ENCODE data around the gene BTRC. TPM values are rescaled to one million over a fixed set of nuclear protein-coding genes. Genes with fewer than 3 reads are reported as not detected.
"Not testable (repeated sequence)": the region's sequence is repeated elsewhere in the genome, so short reads cannot be mapped to it uniquely, and the experiment has no call there.

The BTRC gene
- total and polyA plus RNA-seq, 5 experiments from 2014 or later = 7.9 to 23.8 (median 11.0) TPM

GRCh38 chr10:101327454-101327853 is 26.5 kb upstream of the BTRC start:
- POLR2A ChIA-PET, H3K4me1 Mint-ChIP-seq, ATAC-seq, H3K9me3 Mint-ChIP-seq, H3K36me3 Mint-ChIP-seq, DNase-seq, H3K4me3 Mint-ChIP-seq, H3K27ac Mint-ChIP-seq: not testable (repeated sequence)
- peaks cover 13 to 37% (median 16%) of the 10 kb centered on the region in 5 donors for H3K27me3 Mint-ChIP-seq

DNA sequence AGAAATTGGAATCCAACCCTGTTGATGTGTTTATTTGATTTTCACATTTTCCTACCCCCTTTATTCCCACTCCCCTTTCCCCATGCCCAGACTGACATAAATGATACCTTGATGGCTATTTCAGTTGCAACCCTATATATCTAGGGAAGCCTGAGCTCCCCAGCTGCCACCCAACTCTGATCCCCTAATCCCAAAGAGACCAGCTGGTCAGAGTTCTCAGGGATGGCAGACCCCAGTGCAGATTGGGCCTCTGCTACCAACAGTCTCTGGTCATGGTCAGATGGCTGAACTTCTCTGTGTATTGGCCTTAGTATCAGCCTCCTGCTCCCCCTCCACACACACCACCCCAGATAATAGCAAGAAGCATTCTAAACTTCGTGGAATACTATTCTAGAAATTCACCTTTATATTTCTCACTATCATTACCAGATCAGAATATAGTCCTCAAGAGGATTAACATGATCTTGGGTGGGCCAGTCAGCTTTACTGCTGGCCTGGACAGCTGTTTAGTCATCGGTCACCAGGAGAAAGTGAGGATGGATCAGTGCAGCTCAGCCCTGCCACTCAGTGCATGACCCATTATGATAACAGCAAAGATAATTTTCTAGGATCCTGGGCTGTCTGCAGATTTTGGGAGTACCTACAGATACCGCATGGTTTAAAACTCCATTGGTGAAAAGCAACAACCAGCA is 24.5 kb upstream of the BTRC start:
- H3K36me3 Mint-ChIP-seq = no peaks in the 10 kb centered on the region
- no peak for ATAC-seq
- H3K4me3 Mint-ChIP-seq = no peak overlapping the region
- DNase-seq = no peak
- peaks cover 0 to 34% (median 10%) of the 10 kb centered on the region in 5 donors for H3K27me3 Mint-ChIP-seq
- H3K9me3 Mint-ChIP-seq = peaks cover 0 to 6% (median 0%) of the 10 kb centered on the region in 9 donors
- no peak overlapping the region for H3K27ac Mint-ChIP-seq
- POLR2A ChIA-PET = no interaction called here
- H3K4me1 Mint-ChIP-seq = no peaks in the 10 kb centered on the region

GRCh38 chr10:101330231-101330630 is 23.7 kb upstream of the BTRC start:
- Mint-ChIP-seq H3K4me1 (no peaks in the 10 kb centered on the region), H3K36me3 (no peaks in the 10 kb centered on the region), H3K9me3 (peaks cover 0 to 6% (median 0%) of the 10 kb centered on the region in 9 donors), H3K27me3 (peaks cover 0 to 29% (median 5%) of the 10 kb centered on the region in 5 donors), H3K4me3 (no peak overlapping the region), H3K27ac (no peak overlapping the region)
- no peak for ATAC-seq
- POLR2A ChIA-PET = interaction anchor here (1.1 kb wide), 1 partner anchor 26 kb away, joined by 3 read pairs; no protein-coding TSS in a partner anchor
- DNase-seq = no peak

DNA sequence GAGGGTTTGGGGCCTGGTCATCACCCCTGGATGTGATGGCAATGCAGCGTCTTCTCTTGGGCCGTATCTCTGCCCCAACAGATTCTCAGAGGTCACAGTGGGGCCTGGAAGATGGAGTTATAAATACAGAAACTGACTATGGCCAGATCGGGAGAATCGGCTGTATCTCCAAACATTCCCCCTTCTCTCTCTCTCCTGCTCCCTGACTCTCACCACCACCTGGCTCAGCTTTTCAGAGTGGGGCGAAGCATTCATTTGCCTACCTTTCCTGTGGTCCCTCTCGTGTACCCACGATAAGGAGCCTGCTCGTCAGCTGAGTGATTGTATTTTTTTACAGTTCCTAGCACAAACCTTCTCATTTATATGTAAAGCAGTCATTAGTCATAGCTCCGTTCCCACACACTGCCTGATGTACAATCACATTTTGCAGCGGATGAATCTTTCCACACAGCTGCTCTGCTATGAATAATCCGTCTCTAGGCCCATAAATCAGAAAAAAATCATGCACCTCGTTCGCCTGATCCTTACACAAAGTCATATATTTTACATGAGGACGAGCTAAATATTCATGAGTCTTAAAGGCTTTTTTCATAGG is 23.2 kb upstream of the BTRC start:
- no peak for ATAC-seq
- no peak overlapping the region for H3K27ac Mint-ChIP-seq

GRCh38 chr10:101331956-101332355 is 22.0 kb upstream of the BTRC start:
- H3K27ac Mint-ChIP-seq = no peak overlapping the region
- peaks cover 0 to 4% (median 0%) of the 10 kb centered on the region in 9 donors for H3K9me3 Mint-ChIP-seq
- H3K27me3 Mint-ChIP-seq = peaks cover 0 to 17% (median 1%) of the 10 kb centered on the region in 5 donors
- no peaks in the 10 kb centered on the region for H3K36me3 Mint-ChIP-seq
- POLR2A ChIA-PET = no interaction called here
- no peaks in the 10 kb centered on the region for H3K4me1 Mint-ChIP-seq
- DNase-seq = no peak
- ATAC-seq = no peak
- no peak overlapping the region for H3K4me3 Mint-ChIP-seq

More for the DNA sequence above, 23.2 kb upstream of the BTRC start:
- Mint-ChIP-seq H3K36me3 (no peaks in the 10 kb centered on the region), H3K4me3 (no peak overlapping the region), H3K4me1 (no peaks in the 10 kb centered on the region), H3K9me3 (peaks cover 0 to 6% (median 0%) of the 10 kb centered on the region in 9 donors), H3K27me3 (peaks cover 0 to 28% (median 3%) of the 10 kb centered on the region in 5 donors)
- POLR2A ChIA-PET = interaction anchor here (1.1 kb wide), 1 partner anchor 25 kb away, joined by 3 read pairs; no protein-coding TSS in a partner anchor
- no peak for DNase-seq

DNA sequence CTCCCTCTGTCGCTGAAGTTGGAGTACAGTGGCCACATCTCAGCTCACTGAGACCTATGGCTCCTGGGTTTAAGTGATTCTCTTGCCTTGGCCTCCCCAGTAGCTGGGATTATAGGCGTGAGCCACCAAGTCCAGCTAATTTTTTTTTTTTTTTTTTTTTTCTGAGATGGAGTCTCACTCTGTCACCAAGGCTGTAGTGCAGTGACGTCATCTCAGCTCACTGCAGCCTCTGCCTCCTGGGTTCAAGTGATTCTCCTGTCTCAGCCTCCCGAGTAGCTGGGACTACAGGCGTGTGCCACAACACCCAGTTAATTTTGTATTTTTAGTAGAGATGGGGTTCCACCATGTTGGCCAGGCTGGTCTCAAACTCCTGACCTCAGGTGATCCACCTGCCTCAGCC is 19.7 kb upstream of the BTRC start:
- ATAC-seq, H3K27ac Mint-ChIP-seq, H3K9me3 Mint-ChIP-seq, H3K4me3 Mint-ChIP-seq, POLR2A ChIA-PET, H3K36me3 Mint-ChIP-seq, H3K4me1 Mint-ChIP-seq, DNase-seq: not testable (repeated sequence)
- H3K27me3 Mint-ChIP-seq = peaks cover 0 to 18% (median 1%) of the 10 kb centered on the region in 5 donors

- Mint-ChIP-seq H3K27ac (no peak overlapping the region), H3K36me3 (no peaks in the 10 kb centered on the region), H3K9me3 (no peaks in the 10 kb centered on the region), H3K4me3 (no peak overlapping the region), H3K27me3 (peaks cover 0 to 16% (median 4%) of the 10 kb centered on the region in 5 donors), H3K4me1 (no peaks in the 10 kb centered on the region)
- POLR2A ChIA-PET = interaction anchor here (0.6 kb wide), 1 partner anchor 1557 kb away, joined by 3 read pairs; no protein-coding TSS in a partner anchor
- ATAC-seq (no peak), DNase-seq (no peak)
Observed at GRCh38 chr10:101336382-101336781, 17.6 kb upstream of the BTRC start.

GRCh38 chr10:101337836-101338235 is 16.1 kb upstream of the BTRC start:
- Mint-ChIP-seq H3K27ac (no peak overlapping the region), H3K9me3 (no peaks in the 10 kb centered on the region), H3K27me3 (peaks cover 0 to 11% (median 8%) of the 10 kb centered on the region in 5 donors), H3K36me3 (no peaks in the 10 kb centered on the region), H3K4me3 (no peak overlapping the region), H3K4me1 (no peaks in the 10 kb centered on the region)
- DNase-seq (no peak), ATAC-seq (no peak)
- POLR2A ChIA-PET = no interaction called here

GRCh38 chr10:101341438-101341837 is 12.5 kb upstream of the BTRC start:
- no peak for DNase-seq
- POLR2A ChIA-PET = no interaction called here
- Mint-ChIP-seq H3K4me3 (no peak overlapping the region), H3K36me3 (no peaks in the 10 kb centered on the region), H3K9me3 (no peaks in the 10 kb centered on the region), H3K27ac (no peak overlapping the region), H3K27me3 (peaks cover 0 to 13% (median 8%) of the 10 kb centered on the region in 5 donors), H3K4me1 (no peaks in the 10 kb centered on the region)
- no peak for ATAC-seq

- Mint-ChIP-seq H3K36me3 (no peaks in the 10 kb centered on the region), H3K27me3 (peaks cover 8 to 27% (median 16%) of the 10 kb centered on the region in 5 donors), H3K27ac (no peak overlapping the region), H3K4me3 (no peak overlapping the region), H3K9me3 (no peaks in the 10 kb centered on the region), H3K4me1 (peaks cover 0 to 2% (median 0%) of the 10 kb centered on the region in 4 donors)
- POLR2A ChIA-PET = no interaction called here
- ATAC-seq = no peak
- no peak for DNase-seq
Observed at GRCh38 chr10:101346177-101346576, 7.8 kb upstream of the BTRC start.

DNA sequence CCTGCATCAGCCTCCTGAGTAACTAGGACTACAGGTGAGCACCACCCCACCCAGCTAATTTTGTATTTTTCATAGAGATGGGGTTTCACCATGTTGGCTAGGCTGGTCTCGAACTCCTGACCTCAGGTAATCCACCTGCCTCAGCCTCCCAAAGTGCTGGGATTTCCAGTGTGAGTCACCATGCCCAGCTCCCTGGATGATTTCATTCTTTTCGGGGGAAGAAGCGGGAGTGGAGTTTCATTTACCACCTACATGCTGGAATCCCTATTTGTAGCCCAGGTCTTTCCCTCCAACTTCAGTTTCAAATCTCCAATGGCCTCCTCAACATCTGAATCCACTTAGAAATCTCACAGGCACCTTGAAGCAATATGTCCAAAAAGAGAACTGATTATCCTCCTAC is 2.9 kb upstream of the BTRC start:
- Mint-ChIP-seq H3K4me3 (no peak overlapping the region), H3K36me3 (no peaks in the 10 kb centered on the region), H3K4me1 (peaks cover 14 to 23% (median 22%) of the 10 kb centered on the region in 4 donors), H3K27ac (no peak overlapping the region), H3K9me3 (no peaks in the 10 kb centered on the region), H3K27me3 (peaks cover 8 to 34% (median 15%) of the 10 kb centered on the region in 5 donors)
- POLR2A ChIA-PET = no interaction called here
- ATAC-seq (no peak), DNase-seq (no peak)

DNA sequence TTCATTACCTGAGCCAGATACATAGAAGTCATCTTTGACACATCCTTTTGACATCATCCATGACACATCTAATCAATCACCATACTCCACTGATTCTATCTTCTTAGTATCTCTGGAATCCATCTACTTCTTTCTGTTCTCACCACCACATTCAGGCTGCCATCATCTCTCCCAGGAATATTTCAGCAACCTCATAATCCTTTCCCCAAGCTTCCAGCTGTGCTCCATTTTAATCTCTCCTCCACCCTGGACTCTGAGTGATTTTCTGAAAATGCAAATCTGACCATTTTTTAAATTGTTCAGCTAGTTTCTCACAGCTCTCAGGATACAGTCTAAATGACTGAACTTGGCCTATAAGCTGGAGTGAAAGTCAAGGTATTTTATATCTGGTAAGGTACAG is 2.5 kb upstream of the BTRC start:
- no peaks in the 10 kb centered on the region for H3K9me3 Mint-ChIP-seq
- ATAC-seq (no peak), DNase-seq (no peak)
- peaks cover 8 to 34% (median 15%) of the 10 kb centered on the region in 5 donors for H3K27me3 Mint-ChIP-seq
- POLR2A ChIA-PET = no interaction called here
- H3K36me3 Mint-ChIP-seq = peaks cover 0 to 2% (median 0%) of the 10 kb centered on the region in 3 donors
- H3K27ac Mint-ChIP-seq = no peak overlapping the region
- no peak overlapping the region for H3K4me3 Mint-ChIP-seq
- H3K4me1 Mint-ChIP-seq = peaks cover 14 to 28% (median 26%) of the 10 kb centered on the region in 4 donors

DNA sequence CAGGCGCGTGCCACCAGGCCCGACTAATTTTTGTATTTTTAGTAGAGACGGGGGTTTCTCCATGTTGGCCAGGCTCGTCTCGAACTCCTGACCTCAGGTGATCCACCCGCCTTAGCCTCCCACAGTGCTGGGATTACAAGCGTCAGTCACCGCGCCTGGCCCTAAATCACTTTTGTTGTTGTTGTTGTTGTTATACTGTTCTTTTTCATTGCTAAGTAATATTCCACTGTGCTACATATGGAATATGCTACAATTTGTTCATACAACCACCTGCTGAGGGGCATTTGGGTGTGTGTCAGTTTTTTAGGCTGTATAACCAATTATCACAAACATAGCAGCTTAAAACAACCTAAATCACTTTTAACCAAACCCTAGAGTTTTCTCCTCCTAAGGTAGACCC is 1.1 kb upstream of the BTRC start:
- not testable (repeated sequence) for H3K27ac Mint-ChIP-seq
- H3K4me3 Mint-ChIP-seq = peak overlapping the region in 1 of 10 donors; percentile 94
- POLR2A ChIA-PET = interaction anchor here (0.6 to 0.7 kb wide), 2 partner anchors 20 to 604 kb away, joined by 3 read pairs; no protein-coding TSS in a partner anchor

More for the DNA sequence above, 1.1 kb upstream of the BTRC start:
- not testable (repeated sequence) for ATAC-seq, DNase-seq, H3K9me3 Mint-ChIP-seq, H3K36me3 Mint-ChIP-seq
- Mint-ChIP-seq H3K4me1 (peaks cover 17 to 38% (median 29%) of the 10 kb centered on the region in 4 donors), H3K27me3 (peaks cover 8 to 34% (median 15%) of the 10 kb centered on the region in 5 donors)

Measured in naive thymus-derived CD8-positive, alpha-beta T cell (primary cell).